GM12873 (cell line): ENCODE measurements around the gene CD244.
A peak's percentile ranks its signal among the peaks of the same experiment; 100 is the strongest.

ENCODE experiments used
- CTCF ChIP-seq: IDR thresholded peaks from 2 replicates; pipeline ENCODE4 v1.5.1; 2012; ENCODE audit warnings: low read depth, mild to moderate bottlenecking, moderate library complexity, low read length, control low read depth; ENCODE audit not compliant: insufficient read depth; ENCODE audit errors: missing control alignments

CD244 gene

GRCh38 chr1:160806109-160806665 lies 56.5 kb downstream of the CD244 start:
- TF ChIP-seq CTCF, result peak; percentile 20

GRCh38 chr1:160801836-160802580 lies 60.7 kb downstream of the CD244 start:
- TF ChIP-seq CTCF, result no peak

GRCh38 chr1:160800645-160801408 lies 61.9 kb downstream of the CD244 start:
- no peak for TF ChIP-seq CTCF

- no peak for TF ChIP-seq CTCF
Observed at GRCh38 chr1:160800142-160800541, 62.5 kb downstream of the CD244 start.

- TF ChIP-seq CTCF, result no peak
Observed at GRCh38 chr1:160799641-160800040, 63.0 kb downstream of the CD244 start.

GRCh38 chr1:160798439-160798838 lies 64.2 kb downstream of the CD244 start:
- TF ChIP-seq CTCF, result no peak

GRCh38 chr1:160797861-160798273 lies 64.8 kb downstream of the CD244 start:
- no peak for TF ChIP-seq CTCF
